IMR-90 (cell line): ENCODE data around the gene TFCP2. TPM values are rescaled to one million over a fixed set of nuclear protein-coding genes. Genes with fewer than 3 reads are reported as not detected.

ENCODE experiments used
- ATAC-seq: fragments of 200-7000 bp; cut with Tn5 transposase; 2 replicates; pipeline ENCODE4 v1.9.1; 2020; ENCODE audit warnings: low read depth, mild to moderate bottlenecking, moderate library complexity
- BruUV-seq: library from RNA; stranded (reverse); fragments of 400-500 nt; replicated peaks from 2 replicates; lab custom pipeline; 2021; lab: Mats Ljungman, UMichigan
- CTCF ChIA-PET: fragments of 300-600 bp; formaldehyde crosslinking; extraction: SDS; loops from one replicate; lab custom pipeline; 2021; ENCODE audit warnings: antibody characterized with exemption; lab: Yijun Ruan, JAX
- POLR2A ChIA-PET: fragments of 300-600 bp; sonication (Branson Sonifier 250); formaldehyde crosslinking; loops from one replicate; lab custom pipeline; 2022; ENCODE audit warnings: antibody characterized with exemption; ENCODE audit not compliant: unreplicated experiment; lab: Charles Lee
- DNase-seq: peaks from one replicate; pipeline ENCODE4 v3.0.0; 2013
- H2AFZ ChIP-seq: replicated peaks from 2 replicates; pipeline ENCODE3; 2013; ENCODE audit warnings: low read length, mild to moderate bottlenecking; ENCODE audit not compliant: poor library complexity
- H2AK5ac ChIP-seq: 2 replicates; pipeline ENCODE4 v1.6.1; 2013; ENCODE audit warnings: low read depth, low read length, inconsistent platforms
- H2AK9ac ChIP-seq: replicated peaks from 2 replicates; pipeline ENCODE3; 2013; ENCODE audit warnings: mild to moderate bottlenecking, low read depth, low read length, moderate library complexity; ENCODE audit not compliant: poor library complexity
- H2BK120ac ChIP-seq: 2 replicates; pipeline ENCODE4 v1.6.1; 2013; ENCODE audit warnings: low read depth, low read length, inconsistent platforms
- H2BK15ac ChIP-seq: 3 replicates; pipeline ENCODE4 v1.6.1; 2013; ENCODE audit warnings: low read depth, low read length, inconsistent platforms
- H2BK20ac ChIP-seq: 2 replicates; pipeline ENCODE4 v1.6.1; 2013; ENCODE audit warnings: low read depth, mild to moderate bottlenecking, inconsistent platforms, low read length, moderate library complexity
- H2BK5ac ChIP-seq: 2 replicates; pipeline ENCODE4 v1.6.1; 2013; ENCODE audit warnings: mild to moderate bottlenecking, low read depth, low read length, inconsistent platforms; ENCODE audit not compliant: poor library complexity, severe bottlenecking
- H3K14ac ChIP-seq: replicated peaks from 2 replicates; pipeline ENCODE4 v1.6.1; 2013; ENCODE audit warnings: low read depth, low read length, inconsistent platforms
- H3K18ac ChIP-seq: 2 replicates; pipeline ENCODE4 v1.6.1; 2013; ENCODE audit warnings: low read depth, low read length, control low read depth
- H3K23ac ChIP-seq: 2 replicates; pipeline ENCODE4 v1.6.1; 2013; ENCODE audit warnings: low read depth, low read length, inconsistent platforms
- H3K27ac ChIP-seq: 2 replicates; pipeline ENCODE4 v1.5.1; 2013; ENCODE audit warnings: mild to moderate bottlenecking, control low read depth, low read length; ENCODE audit not compliant: insufficient read depth
- H3K27me3 ChIP-seq: 2 replicates; pipeline ENCODE4 v1.6.1; 2013; ENCODE audit warnings: low read length; ENCODE audit not compliant: control insufficient read depth, insufficient read depth
- H3K36me3 ChIP-seq: 2 replicates; pipeline ENCODE4 v1.6.1; 2013; ENCODE audit warnings: low read length, mixed read lengths; ENCODE audit not compliant: control insufficient read depth, insufficient read depth
- H3K4ac ChIP-seq: 2 replicates; pipeline ENCODE4 v1.6.1; 2013; ENCODE audit warnings: low read depth, low read length, inconsistent platforms
- H3K4me1 ChIP-seq: 2 replicates; pipeline ENCODE4 v1.6.1; 2013; ENCODE audit warnings: low read length, mixed read lengths; ENCODE audit not compliant: control insufficient read depth, insufficient read depth
- H3K4me2 ChIP-seq: 2 replicates; pipeline ENCODE4 v1.6.1; 2013; ENCODE audit warnings: low read depth, mild to moderate bottlenecking, control low read depth, low read length, moderate library complexity
- H3K4me3 ChIP-seq: 2 replicates; pipeline ENCODE4 v1.5.1; 2013; ENCODE audit warnings: low read depth, mild to moderate bottlenecking, control low read depth, low read length, moderate library complexity; ENCODE audit not compliant: insufficient read depth
- H3K56ac ChIP-seq: 2 replicates; pipeline ENCODE4 v1.6.1; 2013; ENCODE audit warnings: low read length, inconsistent platforms; ENCODE audit not compliant: insufficient read depth; ENCODE audit errors: extremely low read depth
- H3K79me1 ChIP-seq, 2 experiments: 2 replicates each; pipeline ENCODE4 v1.6.1; 2013; ENCODE audit warnings: low read length in 2 of 2, inconsistent platforms in 1 of 2, low read depth in 1 of 2
- H3K9ac ChIP-seq: 2 replicates; pipeline ENCODE4 v1.6.1; 2013; ENCODE audit warnings: low read depth, low read length, control low read depth
- H3K9me1 ChIP-seq: 2 replicates; pipeline ENCODE4 v1.6.1; 2013; ENCODE audit warnings: low read length, inconsistent platforms; ENCODE audit not compliant: insufficient read depth
- H3K9me3 ChIP-seq: 2 replicates; pipeline ENCODE4 v1.6.1; 2013; ENCODE audit warnings: low read length; ENCODE audit not compliant: control insufficient read depth, insufficient read depth
- H4K20me1 ChIP-seq: 2 replicates; pipeline ENCODE4 v1.6.1; 2013; ENCODE audit warnings: low read length, inconsistent platforms; ENCODE audit not compliant: insufficient read depth
- H4K5ac ChIP-seq: 2 replicates; pipeline ENCODE4 v1.6.1; 2013; ENCODE audit warnings: mild to moderate bottlenecking, low read depth, low read length, control low read depth
- H4K8ac ChIP-seq, 2 experiments: 2 replicates each; pipeline ENCODE4 v1.6.1; 2013; ENCODE audit warnings: low read depth in 2 of 2, low read length in 2 of 2, control low read depth in 1 of 2, inconsistent platforms in 1 of 2
- H4K91ac ChIP-seq: 2 replicates; pipeline ENCODE4 v1.6.1; 2013; ENCODE audit warnings: low read depth, low read length, inconsistent platforms; ENCODE audit not compliant: insufficient read depth
- CEBPB ChIP-seq: IDR thresholded peaks from 2 replicates; pipeline ENCODE4 v1.6.1; 2012; ENCODE audit warnings: low read depth, low read length, improper control_type of control experiment
- CTCF ChIP-seq: conservative IDR thresholded peaks from 2 replicates; pipeline ENCODE4 v1.5.1; 2012; ENCODE audit warnings: mild to moderate bottlenecking, low read depth, low read length, improper control_type of control experiment
- FOS ChIP-seq: fragments of 150-350 bp; IDR thresholded peaks from 2 replicates; pipeline ENCODE4 v1.6.1; 2016; ENCODE audit warnings: low read depth, low read length
- MAZ ChIP-seq: IDR thresholded peaks from 2 replicates; pipeline ENCODE4 v1.6.1; 2012; ENCODE audit warnings: low read depth, mild to moderate bottlenecking, low read length, improper control_type of control experiment, moderate library complexity, borderline replicate concordance
- RCOR1 ChIP-seq: IDR thresholded peaks from 2 replicates; pipeline ENCODE4 v1.6.1; 2012; ENCODE audit warnings: mild to moderate bottlenecking, low read length, improper control_type of control experiment; ENCODE audit not compliant: insufficient replicate concordance
- USF2 ChIP-seq: fragments of 150-350 bp; IDR thresholded peaks from 2 replicates; pipeline ENCODE4 v1.6.1; 2017; ENCODE audit warnings: mild to moderate bottlenecking, antibody characterized with exemption, low read length, low read depth
- WGBS, 2 experiments: methylation state at CpG; one replicate each; pipeline versions ENCODE4 v1.1.5 to v1.1.7; 2013; ENCODE audit warnings: missing lambda C conversion rate in 2 of 2; ENCODE audit not compliant: insufficient read length in 1 of 2; ENCODE audit errors: extremely low coverage in 2 of 2; 5-methylcytosine and 5-hydroxymethylcytosine counted together
- dilution Hi-C: fragments of 300-500 bp; cut with HindIII; formaldehyde crosslinking; loops from one replicate; pipeline ENCODE4 v1.14.3; 2018; ENCODE audit warnings: low sequenced_read_pairs; ENCODE audit not compliant: unreplicated experiment
- in situ Hi-C: fragments of 300-500 bp; cut with MboI; formaldehyde crosslinking; loops from 3 replicates; pipeline ENCODE4 v1.14.3; 2019; ENCODE audit warnings: low sequenced_read_pairs, inconsistent platforms, mixed read lengths
- intact Hi-C: fragments of 100-400 bp; cut with micrococcal nuclease; formaldehyde crosslinking; loops from 2 replicates; pipeline ENCODE4 v1.10.0; 2022
- polyA plus RNA-seq, 3 experiments: library from polyadenylated mRNA; depleted of rRNA; stranded (reverse); fragments of >200 nt; gene quantifications; 2 replicates each; pipeline ENCODE4 v1.2.3, GENCODE V29; 2012; ENCODE audit warnings: low replicate concordance in 1 of 3
- total RNA-seq: library from RNA; depleted of rRNA; stranded (reverse); fragments of >200 nt; gene quantifications from 2 replicates; pipeline ENCODE4 v1.2.3, GENCODE V29; 2012

Gene TFCP2
- total and polyA plus RNA-seq, 2 of the 4 experiments (the other 2 are of a cell fraction) = 10.0 to 15.4 TPM

DNA sequence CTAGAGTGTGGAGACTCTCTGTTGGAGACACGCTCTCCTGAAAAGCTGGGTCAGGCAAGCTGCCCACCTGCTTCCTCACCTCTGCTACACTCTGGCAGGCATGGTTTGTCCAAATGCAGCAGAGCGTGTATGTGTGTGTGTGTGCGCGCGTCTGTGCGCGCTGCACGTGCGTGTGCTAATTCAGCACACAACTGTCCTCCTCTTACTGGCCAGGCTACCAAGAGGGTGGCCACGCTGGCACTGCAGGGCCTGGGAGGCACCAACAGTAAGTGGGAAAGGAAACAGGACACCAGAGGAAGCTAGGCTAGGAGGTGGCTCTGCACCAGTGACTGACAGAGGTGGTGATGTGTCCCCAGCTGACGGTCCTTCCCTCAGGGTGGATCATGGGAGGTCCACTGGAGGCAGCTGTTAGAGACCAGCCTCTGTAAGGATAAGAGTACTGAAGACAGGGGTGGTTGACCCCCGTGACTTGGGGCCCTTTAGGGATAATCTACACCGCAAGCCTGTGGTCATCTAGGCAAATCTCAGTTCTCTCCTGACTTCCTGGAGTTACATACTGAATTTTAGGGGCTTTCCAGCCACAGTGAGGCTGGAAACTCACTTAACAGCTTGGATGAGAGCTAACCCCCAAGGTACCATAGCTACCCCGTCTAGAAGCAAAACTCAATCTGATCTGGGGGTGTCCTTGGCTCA, 15.6 kb upstream of the TFCP2 start:
- Histone ChIP-seq H4K91ac (no peak overlapping the region), H3K18ac (no peak overlapping the region), H3K9ac (no peak overlapping the region), H3K23ac (no peak overlapping the region), H3K9me1 (0 out of 2 replicates have a peak, but pooled peaks cover 2% of the 10 kb centered on the region), H2AFZ (no peak overlapping the region), H3K36me3 (peaks cover 16% of the 10 kb centered on the region), H4K20me1 (no peaks in the 10 kb centered on the region), H4K8ac (no peak overlapping the region), H3K14ac (no peak overlapping the region), H2BK5ac (no peak overlapping the region), H2AK5ac (no peak overlapping the region), H2BK20ac (no peak overlapping the region), H3K56ac (no peak overlapping the region), H2AK9ac (no peak overlapping the region), H3K4me1 (0 out of 2 replicates have a peak, but pooled peaks cover 2% of the 10 kb centered on the region), H3K4me2 (no peak overlapping the region), H2BK120ac (no peak overlapping the region), H4K5ac (no peak overlapping the region), H3K27me3 (peaks cover 2% of the 10 kb centered on the region; the same call in 1 of the 2 replicates), H3K27ac (no peak overlapping the region), H3K4me3 (no peak overlapping the region), H3K9me3 (no peaks in the 10 kb centered on the region), H3K79me1 (no peaks in the 10 kb centered on the region), H3K4ac (no peak overlapping the region), H2BK15ac (no peak overlapping the region)
- no peak for ATAC-seq
- ChIA-PET POLR2A (no interaction called here), CTCF (interaction anchor here (0.7 kb wide), 1 partner anchor 93 kb away, joined by 3 read pairs; no protein-coding TSS in a partner anchor)
- dilution Hi-C loops (no loop called here), in situ Hi-C loops (no loop called here), intact Hi-C loops (no loop called here)
- no peak for DNase-seq
- 40% methylated on average over 1 of the region's 14 CpGs; no CpG with 5 or more reads in 1 of the 2 experiments for WGBS, 2 experiments
- no TSS peak for BruUV-seq
- TF ChIP-seq FOS (no peak), CEBPB (no peak), RCOR1 (no peak), MAZ (no peak), CTCF (no peak), USF2 (no peak)
